GM18868 (cell line): ENCODE measurements around the gene GNAS-AS1.

ENCODE experiments used
- ATAC-seq: cut with Tn5 transposase; IDR thresholded peaks from one replicate; pipeline ENCODE4 v1.9.1; 2021; ENCODE audit warnings: mild to moderate bottlenecking, moderate library complexity; ENCODE audit not compliant: unreplicated experiment

GNAS-AS1 gene

DNA sequence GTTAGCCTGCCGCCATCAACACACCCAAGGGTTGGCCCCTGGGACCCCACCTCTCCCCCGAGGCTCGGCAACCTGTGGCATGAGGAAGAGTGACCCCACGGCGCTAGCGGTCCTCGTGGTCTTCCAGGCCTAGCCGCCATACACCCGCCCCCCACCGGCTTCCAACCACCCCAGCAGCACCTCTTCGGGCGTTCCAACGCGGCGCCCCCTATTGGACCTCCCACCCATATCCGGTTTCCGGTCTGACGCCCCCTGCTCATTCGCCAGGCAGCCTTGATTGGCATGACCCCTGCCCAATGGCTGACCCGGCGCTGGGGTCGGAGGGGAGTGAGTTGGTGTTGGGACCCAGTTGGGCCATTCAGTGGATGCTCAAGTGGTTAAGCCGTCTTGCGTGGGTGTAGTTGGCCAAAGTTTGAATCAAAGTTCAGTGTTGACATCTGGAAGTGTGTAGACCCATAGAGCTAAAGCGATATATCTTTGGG is at the start of gene GNAS-AS1:
TSS of gene GNAS-AS1 (minus strand) at position 210 of the 482 bp plus-strand sequence.
- peak; percentile 90 for ATAC-seq

DNA sequence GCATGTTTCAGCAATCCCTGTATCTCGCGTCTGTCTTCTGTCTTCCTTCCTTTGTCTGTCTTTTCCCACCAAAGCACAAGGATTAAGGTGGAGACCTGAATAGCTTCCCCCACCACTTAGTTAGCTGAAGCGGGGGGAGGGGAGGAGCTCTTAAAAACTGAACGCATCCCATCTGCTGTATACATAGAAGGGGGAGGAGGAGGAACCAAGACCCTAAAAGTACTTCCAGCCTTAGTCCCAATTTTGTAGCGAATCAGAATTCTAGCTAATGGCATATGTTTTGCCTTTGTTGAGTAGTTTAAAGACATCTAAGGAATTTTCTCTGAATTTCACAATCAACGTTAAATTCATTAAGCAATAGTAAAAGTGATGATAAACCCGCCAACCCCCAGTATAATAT is 49.7 kb upstream of the GNAS-AS1 start:
- no peak for ATAC-seq

DNA sequence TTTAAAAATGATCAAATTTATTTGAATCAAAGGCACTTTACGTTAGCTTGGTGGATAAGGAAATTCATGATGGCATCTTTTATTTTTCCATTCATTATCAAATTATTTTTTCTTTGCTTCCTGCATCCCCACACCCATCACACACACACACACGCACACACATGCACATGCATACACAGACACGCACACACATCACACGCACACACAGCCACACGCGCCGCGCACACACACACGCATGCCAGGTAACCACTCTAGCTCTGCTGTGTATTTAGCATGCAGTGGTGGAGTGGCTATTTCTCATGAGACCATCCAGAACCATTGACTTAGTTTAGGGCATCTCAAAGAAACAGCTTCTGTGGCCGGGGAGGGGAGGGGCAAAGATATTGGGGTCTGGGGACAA is 48.8 kb upstream of the GNAS-AS1 start:
- no peak for ATAC-seq

DNA sequence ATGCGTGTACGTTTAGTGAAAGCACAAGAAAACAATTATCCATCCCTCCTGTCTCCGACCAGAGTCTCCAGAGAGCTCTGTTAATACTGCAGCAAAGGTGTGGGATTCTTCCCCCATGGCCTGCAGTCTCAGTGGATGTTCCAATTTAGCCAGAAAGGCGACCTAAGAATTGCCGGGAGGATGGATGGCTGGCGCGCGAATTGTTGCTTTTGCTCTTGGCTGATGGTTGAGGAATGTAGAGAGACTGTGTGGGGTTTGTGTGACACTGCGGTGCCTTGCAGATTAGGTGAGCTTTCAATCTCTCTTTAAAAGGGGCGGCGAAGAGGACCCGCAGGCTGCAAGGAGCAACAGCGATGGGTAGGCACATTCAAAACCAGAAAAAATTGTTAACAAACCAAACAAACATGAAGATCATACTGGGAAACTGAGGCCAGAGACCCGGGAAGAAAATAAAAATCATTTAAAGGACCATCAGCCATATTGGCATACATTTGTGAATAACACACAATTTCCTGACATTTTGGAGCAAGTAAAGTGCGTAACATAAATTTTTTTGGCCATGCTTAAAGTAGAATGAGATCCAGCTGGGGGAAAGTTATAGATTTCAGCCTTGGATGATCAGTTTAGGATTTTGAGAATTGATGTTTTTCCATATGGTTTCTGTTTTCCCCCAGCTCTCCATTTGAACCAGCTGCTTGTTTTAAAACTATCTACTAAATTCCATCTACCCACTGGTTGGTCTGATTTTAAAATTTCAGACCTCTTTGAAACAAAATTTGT is 48.1 kb upstream of the GNAS-AS1 start:
- ATAC-seq = no peak

DNA sequence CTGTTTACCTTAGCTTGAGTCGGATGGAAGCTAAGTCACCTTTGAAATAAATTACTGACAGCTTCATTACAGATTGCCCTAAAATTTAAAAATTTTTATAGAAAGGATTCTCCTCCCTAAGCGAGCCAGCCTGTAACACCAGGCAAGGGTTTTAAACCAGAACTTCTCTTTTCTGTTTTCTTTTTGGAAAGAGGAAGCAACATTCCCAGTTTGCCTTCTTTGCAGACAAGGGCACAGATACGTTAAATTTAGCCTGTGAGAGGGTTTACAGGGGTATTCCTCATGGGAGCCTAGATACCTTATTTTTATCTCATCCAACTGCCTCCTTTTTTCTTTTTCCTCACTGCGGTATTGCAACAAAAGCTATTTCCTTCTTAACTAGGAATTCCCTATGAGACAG is 46.8 kb upstream of the GNAS-AS1 start:
- no peak for ATAC-seq

DNA sequence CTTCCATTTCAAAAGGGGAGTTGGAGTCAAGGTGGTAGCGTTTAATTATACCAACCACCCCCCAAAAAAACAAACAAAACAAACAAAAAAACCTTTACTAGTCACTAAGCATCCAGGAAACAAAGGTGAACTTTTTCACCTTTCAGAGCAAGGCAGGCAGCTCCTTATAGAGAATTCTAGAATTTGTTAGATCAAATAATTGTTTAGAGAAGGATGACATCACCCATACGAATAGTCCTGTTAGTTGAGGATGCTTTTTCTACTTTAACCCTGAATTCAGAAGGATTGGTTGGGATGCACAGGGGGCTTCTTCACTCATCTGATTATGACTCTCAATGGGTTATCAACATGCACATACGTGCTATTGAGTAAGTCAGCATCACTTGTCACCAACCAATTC is 46.1 kb upstream of the GNAS-AS1 start:
- ATAC-seq = no peak

DNA sequence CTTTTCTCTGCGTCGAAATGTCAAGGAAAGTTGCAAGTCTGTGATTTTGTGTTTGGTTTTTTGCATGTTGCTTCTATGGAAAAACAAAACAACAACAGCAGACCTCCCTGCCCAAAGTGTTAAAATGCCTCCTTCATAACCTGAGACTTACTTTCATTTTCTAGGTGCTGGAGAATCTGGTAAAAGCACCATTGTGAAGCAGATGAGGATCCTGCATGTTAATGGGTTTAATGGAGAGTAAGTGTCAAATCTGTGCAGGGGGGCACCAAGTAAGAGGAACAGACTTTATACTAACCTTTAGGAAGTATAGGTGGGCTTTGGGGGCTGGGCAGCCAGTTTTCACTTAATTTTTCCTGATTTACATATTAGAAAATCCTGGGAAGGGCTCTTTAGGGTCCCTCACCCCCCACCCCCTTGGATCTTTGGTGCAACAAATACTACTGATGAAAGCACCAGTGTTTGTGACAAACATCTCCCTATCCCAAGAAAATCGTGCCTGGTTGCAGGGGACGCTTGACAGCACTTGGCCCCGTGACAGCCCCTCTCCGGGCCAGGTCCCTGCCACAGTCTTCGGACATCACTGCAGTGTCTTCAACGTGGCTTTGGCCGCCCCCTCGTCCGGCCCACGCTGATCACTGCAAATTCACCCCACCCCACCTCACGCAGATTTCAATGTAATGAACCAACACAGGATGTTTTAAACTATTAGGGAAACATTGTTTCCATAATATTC is 44.9 kb upstream of the GNAS-AS1 start:
- no peak for ATAC-seq

DNA sequence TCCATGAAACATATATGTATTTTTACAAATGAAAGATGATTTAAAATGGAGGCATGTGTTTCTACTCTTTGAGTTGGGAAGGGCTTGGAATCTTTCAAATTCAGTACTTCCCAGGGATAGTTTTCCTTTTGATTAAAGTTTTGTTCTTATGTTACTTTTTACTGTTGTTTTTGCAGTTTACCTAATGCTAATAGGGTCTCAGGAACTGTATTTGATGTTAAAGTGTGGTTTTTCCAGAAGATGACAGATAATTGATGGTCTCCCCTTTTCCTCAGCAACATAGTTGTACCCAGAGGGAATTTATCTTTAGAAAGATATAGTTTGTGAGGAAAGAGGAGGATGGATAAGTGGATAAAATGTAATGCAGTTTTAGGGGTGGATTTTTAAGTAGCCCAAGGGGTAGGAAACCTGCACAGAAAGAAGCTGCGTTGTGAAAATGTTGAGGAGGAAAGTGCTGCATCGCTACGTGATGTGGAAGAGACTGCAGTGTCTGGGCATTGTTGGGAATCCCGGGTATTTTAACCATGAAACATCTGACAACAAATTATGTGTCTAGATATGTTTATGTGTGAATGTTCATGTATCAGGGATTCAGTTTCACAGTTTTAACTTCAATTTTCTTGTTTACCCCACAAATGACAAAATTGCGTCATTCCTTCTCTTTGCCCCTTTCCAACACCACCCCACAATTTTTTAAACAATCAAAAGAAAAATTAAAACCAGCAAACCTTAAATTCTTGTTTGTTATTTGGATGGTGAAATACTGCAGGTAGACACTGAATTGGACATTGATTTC is 44.1 kb upstream of the GNAS-AS1 start:
- no peak for ATAC-seq

DNA sequence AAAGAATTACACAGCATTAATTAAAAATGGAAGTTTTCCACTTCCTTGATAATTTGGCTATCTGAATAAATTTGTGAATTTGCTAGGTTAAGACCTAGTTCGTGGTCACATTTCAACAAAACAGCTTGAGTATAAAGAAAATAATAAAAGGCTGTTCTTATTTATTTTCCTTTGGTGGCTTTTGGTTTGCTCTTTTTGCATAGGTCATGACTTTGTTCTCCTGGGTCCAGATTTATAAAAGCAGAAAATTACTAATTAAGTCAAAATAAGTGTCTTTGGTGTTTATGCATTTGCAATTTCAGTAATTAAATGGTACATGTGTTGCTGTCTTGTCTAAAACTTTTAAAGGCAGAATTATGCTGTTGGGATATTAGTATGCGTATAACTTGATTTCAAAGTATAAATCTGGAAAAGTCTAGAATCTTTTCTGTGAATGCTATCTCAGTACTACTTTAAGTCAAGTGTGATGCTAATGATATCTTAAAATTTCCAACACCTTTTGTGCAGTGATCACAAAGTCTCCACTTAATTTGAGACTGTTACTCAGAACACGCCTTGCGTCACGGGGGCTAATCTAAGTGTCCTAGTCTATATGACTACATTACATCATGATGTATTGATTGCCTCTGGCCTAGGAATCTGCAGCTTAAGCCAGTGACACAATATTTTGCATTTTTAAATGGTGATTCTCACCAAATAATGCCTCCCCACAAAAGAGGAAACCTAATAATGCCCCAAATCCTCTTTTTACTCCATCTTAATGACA is 42.8 kb upstream of the GNAS-AS1 start:
- ATAC-seq = no peak

DNA sequence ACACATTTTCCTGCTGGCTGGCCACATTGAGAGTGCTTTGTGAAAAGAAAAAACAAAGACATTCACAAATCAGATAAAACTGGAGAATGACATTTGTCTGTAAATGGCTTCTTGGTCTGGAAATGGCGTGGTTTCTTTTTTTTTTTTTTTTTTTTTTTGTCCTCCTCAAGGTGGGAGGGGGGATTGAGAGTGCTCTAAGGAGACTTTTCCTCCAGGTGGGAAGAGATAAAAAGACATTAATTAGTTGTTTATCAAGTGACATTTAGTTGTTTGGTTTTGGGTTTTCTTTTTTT is 42.2 kb upstream of the GNAS-AS1 start:
- no peak for ATAC-seq

DNA sequence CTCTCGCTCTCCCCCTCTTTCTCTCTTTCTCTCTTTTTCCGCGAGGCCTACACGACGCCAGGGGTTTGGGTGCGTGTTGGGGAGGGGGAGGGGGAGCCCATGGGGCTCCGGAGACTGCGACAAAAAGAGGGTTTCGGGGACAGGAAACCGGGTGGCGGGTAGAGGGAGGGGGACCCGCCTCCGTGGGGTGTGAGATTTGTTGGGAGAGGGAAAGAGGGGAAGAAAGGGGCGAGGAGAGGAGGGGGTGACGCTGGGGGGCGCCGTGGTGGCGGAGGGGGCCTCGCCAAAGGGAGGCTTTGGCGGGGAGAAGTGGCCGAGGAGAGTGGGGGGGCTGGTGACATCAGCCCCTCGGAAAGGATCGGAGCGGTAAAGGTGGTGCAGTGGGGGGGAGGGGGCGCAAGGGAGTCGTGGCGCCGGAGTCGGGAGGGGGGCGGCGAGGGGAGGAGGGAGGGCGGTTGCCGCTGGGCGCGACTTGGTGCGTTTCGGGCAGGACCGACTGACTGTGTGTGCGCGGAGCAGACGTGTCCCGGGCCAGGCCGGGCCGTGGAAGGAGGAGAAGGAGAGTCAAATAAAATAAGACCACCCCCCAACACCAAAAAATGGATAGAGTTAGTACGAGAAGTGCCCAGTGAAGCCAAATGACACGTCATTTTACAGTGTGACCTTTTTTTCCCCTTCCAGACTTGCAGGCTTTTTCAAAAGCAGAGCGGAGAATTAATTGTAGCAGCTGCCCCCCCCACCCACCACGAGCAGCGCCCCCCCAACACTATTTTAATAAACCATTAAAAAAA is 41.6 kb upstream of the GNAS-AS1 start:
- ATAC-seq = no peak

DNA sequence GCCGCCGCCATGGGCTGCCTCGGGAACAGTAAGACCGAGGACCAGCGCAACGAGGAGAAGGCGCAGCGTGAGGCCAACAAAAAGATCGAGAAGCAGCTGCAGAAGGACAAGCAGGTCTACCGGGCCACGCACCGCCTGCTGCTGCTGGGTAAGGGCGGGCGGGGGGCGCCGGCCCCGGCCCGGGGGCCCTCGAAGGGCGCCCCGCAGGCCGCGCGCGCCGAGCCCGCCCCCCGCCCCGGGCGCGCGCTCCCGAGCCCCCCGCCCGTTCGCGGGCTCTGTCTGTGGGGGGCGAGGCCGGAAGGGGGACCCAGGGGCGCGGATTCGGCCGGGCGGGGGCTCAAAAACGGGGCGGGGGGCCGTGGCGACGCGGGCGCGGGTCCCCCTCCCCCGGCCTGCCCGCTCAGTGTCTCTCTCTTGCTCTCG is 41.0 kb upstream of the GNAS-AS1 start:
- ATAC-seq = no peak

DNA sequence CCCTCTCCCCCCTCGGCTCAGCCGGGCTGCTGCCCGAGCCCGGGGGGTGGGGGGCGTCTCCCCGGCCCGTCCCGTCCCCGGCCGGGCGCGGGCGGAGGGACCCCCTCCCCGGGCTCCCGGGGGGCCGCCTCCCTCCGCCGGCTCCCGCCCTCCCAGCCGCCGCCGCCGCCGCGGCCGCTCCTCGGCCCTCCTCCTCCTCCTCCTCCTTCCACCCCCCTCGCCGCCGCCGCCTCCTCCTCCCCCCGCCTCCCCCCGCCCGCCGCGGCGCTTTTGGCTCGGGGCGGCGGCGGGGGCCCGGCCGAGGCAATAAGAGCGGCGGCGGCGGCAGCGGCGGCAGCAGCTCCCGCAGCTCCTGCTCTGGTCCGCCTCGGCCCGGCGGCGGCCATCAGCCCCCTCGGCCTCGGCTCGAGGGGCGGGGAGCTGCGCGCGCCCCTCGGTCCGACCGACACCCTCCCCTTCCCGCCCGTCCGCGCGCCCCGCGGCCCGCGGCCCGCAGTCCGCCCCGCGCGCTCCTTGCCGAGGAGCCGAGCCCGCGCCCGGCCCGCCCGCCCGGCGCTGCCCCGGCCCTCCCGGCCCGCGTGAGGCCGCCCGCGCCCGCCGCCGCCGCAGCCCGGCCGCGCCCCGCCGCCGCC is 40.5 kb upstream of the GNAS-AS1 start:
- peak; percentile 20 for ATAC-seq

DNA sequence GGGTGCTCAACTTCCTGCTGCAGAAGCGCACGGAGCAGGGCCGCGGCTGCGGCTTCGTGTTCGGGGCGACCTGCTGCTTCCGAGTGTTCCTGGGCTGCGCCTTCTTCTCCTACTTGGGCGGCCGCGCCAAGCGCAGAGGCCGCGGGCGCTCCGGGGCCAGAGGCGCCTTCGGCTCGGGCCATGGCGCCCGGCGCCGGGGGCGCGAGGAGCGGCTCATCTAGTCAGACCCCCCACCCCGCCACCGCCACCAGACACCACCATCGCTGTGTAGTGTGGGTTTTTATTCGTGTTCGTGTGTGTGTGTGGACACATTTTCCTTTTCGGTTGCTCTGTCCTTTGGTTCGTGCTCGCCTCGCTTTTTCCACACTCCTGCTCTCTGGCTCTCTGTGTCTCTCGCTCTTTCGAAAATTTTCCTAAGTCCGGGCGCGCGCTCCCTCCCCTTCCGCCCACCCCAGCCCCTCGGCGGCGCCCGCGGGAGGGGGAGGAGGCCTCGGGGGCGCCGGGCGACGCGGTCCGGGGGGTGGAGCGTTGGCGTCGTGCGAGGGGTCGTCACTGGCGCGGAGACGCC is 39.9 kb upstream of the GNAS-AS1 start:
- ATAC-seq = peak; percentile 32

DNA sequence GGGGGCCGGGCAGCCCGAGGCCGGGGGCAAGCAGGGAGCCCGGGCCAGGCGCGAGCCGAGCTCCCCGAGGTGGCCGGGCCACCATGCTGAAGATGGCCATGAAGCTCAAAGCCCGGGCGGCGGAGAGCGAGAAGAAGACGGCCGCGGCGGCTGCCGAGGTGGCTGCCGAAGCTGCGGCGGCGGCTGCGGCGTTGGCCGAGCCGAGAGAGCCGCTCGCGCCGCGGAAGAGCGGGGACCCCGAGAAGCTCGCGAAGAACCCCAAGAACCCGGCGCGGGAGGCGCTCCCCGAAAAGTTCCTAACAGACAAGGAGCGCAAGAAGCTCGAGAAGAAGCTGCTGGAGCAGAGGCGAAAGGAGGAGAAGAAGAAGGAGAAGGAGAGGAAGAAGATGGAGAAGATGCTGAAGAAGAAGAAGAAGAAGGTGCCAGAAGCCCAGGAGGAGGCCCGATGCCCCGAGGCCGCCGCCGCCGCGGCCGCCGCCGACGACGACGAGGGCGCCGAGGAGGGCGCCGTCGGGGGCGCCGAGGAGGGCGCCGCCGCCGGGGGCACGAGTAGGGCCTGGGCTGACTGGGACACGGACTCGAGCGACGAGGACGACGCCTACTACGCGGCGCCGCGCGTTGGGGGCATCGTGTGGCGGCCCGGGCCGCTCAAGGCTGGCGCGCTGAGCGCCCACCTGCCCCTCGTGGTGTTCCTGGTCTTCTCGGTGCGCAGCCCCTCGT is 39.3 kb upstream of the GNAS-AS1 start:
- ATAC-seq = no peak

DNA sequence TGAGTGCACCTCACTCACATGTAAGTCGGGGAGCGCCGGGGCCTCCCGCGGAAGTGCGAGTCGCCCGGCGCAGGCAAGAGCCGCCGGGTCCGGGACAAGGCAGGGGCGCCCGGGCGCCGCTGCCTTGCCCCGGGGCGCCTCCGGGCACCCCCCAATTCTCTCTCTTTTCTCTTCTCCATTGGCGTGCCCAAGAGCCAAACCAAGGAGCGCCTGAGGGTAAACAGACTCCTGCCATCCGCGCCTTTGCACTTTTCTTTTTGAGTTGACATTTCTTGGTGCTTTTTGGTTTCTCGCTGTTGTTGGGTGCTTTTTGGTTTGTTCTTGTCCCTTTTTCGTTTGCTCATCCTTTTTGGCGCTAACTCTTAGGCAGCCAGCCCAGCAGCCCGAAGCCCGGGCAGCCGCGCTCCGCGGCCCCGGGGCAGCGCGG is 38.6 kb upstream of the GNAS-AS1 start:
- peak; percentile 1 for ATAC-seq

DNA sequence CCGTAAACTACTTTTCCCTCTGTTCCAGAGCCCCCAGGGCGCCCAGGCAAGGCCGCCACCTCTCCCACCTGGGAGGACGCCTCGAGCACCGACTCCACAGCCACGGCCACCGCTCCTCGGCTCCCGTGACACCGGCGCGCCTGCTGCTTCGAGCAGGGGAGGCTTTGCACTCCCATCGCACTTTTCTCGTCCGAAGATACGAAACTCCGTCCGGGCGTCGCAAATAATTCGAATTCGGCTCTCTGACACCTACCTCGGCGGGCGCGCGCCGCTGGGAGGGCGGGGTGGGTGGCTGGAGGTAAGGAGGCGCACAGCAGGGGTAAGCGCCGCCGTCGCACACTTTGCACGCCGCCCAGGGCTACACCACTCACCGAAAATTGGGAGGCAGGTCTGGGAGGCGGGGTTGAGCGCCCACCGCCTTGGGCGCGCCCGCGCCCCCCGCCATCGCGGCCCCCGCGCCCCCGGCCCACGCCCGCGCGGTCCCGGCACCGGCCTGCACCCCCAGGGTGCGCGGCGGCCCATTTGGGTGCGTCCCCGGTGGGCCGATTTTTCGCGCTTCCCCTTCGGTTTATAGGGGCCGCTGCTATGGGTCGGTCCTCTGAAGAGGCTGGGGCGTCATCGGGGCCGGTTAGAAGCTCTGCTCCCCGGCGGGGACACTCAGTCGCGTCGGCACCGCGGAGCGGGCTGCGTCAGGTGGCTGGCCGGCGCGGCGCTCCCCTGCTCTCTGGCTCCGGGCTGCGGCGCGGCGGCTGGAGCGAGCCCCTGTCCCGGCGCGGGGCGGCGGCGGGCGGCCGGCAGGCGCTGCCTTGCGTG is 38.0 kb upstream of the GNAS-AS1 start:
- peak; percentile 43 for ATAC-seq

DNA sequence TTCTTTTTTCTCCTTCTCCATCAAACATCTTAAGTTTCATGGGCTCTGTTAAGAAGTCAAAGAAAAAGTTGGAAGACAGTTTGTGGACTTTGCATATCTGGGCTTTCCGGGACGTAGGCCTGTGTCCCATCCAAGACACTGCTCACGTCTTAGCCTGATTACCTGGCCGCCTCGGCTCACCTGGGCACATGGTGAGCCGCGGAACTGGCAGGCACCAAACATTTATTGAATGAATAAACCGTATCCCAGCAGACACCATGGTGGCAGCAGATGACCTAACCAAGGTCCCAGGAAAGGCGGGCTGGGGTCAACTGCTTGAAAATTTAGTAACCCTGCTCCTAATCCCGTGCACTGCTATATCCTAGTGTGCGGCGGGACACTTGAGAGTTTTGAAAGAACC is 37.4 kb upstream of the GNAS-AS1 start:
- no peak for ATAC-seq
